GM19438 (cell line): ENCODE measurements around the gene NEURL1.
"Not testable (repeated sequence)": the region's sequence is repeated elsewhere in the genome, so short reads cannot be mapped to it uniquely, and the experiment has no call there.

Experiments
- ATAC-seq: cut with Tn5 transposase; IDR thresholded peaks from one replicate; pipeline ENCODE4 v1.9.1; 2021; ENCODE audit warnings: low read depth; ENCODE audit not compliant: unreplicated experiment

Gene NEURL1

GRCh38 chr10:103492655-103493261 is 747 bp upstream of the NEURL1 start:
- ATAC-seq, result no peak

GRCh38 chr10:103493916-103494877 is 692 bp downstream of the NEURL1 start:
- ATAC-seq, result no peak

- no peak for ATAC-seq
Observed at GRCh38 chr10:103495321-103495720, 1.8 kb downstream of the NEURL1 start.

DNA sequence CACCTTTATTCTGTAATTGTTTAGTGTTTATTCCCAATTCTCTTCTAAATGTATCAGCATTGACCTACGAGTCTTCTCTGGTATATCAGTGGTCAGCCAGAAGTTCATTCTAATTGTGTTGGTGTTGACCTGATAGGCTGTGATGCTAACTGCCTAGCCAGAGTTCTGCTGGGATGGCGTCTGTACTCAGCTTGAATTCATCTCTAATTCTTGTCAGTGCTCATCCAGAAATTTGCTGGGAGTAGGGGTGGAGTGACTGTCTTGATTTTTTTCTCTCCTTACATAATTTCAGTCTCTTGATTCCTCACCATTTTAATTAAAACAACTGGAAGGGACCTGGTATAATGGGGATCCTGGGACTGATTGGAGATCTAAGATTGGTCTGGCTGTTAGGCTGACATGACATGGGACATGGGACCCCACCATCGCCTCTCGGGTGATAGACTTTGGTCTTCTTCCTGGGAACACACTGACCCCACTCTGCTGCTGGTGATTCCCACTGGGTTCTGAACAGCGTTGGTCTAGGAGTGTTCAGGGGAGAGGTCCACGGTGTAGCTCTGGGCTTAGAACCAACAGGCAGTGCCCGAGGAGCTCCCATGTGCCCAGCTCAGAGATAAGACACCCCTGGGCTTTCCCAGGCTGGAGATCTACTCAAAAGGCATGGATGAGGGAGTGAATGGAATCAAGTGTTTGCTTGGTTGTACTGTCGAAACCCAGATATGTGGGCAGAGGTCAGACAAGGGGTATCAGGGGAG is 3.8 kb downstream of the NEURL1 start:
- ATAC-seq, result no peak

GRCh38 chr10:103498936-103499638 is 5.6 kb downstream of the NEURL1 start:
- ATAC-seq, result no peak

DNA sequence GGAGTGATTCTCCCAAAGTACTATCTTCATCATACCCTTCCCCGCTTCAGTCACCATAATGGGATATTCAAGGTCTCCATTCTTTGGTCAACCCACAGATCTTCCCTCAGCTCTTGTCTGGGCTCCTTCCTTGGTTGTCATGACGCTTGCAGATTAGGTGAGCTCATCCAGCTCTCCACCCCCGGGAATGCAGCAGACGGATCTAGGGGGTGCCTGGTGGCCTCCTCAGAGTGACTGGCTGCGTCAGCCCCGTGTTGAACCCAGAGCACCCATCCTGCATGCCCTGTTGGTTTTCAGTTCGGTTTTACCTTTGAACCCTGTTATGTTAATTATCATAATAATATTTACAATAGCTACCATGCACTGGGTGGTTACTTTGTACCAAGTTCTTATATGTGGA is 6.4 kb downstream of the NEURL1 start:
- ATAC-seq, result no peak

DNA sequence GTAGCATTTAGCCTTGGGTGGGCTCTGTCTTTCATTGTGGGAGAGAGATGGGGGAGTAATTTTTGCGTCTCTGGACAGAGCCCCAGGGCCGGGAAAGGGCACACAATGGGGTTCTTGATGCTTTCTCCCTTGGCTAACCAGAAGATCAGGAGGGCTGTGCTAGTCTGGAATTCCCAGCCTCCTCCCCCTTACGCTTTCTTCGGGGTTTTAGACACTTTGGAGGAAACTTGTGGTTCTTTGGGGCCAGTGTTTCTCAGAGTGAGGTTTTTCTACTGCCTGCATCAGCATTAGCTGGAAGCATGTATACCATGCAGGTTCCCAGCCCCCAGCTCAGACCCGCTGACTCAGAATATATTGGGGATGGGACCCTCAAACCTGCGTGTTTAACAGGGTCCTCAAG is 7.0 kb downstream of the NEURL1 start:
- no peak for ATAC-seq

DNA sequence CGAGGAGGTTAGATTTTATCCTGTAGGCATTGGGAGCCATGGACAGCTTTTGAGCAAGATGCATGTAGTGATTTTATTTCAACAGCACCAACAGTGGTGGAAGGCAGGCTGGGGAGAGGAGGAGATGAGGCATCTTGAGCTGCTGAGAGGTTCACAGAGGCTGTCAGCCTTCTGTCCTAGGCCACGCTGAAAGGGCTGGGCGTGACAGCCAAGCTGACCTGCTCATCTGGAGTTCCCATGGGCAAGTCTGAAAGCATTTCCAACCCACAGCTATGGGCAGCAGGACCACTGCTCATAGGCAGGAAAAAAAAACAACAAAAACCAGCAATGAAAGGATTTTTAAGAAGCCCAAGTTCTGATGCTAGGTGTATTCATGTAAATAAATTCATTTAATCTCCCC is 7.7 kb downstream of the NEURL1 start:
- no peak for ATAC-seq

GRCh38 chr10:103502849-103503660 is 9.6 kb downstream of the NEURL1 start:
- no peak for ATAC-seq

- ATAC-seq, result not testable (repeated sequence)
Observed at GRCh38 chr10:103503777-103504176, 10.3 kb downstream of the NEURL1 start.

DNA sequence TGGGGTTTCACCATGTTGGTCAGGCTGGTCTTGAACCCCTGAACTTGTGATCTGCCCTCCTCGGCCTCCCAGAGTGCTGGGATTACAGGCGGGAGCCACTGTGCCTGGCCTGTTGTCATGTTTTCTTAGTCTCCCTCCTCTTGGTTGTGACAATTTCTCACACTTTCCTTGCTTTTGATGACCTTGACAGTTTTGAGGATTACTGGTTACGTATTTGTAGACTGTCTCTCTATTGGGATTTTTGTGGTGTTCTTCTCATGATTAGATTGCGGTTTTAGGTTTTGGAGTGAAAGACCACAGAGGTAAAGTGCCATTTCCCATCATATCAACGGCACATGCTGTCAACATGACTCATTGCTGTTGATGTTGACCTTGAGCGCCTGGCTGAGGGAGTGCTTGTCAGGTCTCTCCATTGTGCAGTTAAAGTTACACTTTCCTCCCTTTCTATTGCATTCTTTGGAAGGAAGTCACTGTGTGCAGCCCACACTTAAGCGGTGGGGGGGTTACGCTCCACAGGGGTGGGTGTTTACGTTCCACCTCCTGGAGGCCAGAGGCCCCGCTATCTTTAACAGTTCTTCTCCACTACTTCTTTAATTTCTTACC is 10.8 kb downstream of the NEURL1 start:
- ATAC-seq, result no peak

DNA sequence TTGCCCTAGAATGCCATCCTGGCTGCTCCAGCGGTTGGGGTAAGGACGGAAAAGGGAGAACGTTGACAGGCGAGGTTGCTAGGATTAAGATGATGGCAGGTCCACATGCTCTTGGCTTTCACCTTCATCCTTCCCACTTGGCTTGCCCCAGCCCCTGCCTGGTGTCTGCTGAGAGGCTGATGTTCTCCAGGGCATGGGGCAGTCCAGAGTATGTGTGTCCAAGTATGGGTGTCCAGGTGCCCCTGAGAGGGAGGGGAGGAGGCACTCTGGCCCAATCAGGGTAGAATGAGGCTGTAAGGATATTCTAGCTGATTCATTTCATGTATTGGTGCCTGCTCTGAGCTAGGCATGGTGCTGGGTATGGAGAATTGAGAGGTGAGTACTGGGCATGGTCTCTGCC is 12.6 kb downstream of the NEURL1 start:
- ATAC-seq, result no peak

DNA sequence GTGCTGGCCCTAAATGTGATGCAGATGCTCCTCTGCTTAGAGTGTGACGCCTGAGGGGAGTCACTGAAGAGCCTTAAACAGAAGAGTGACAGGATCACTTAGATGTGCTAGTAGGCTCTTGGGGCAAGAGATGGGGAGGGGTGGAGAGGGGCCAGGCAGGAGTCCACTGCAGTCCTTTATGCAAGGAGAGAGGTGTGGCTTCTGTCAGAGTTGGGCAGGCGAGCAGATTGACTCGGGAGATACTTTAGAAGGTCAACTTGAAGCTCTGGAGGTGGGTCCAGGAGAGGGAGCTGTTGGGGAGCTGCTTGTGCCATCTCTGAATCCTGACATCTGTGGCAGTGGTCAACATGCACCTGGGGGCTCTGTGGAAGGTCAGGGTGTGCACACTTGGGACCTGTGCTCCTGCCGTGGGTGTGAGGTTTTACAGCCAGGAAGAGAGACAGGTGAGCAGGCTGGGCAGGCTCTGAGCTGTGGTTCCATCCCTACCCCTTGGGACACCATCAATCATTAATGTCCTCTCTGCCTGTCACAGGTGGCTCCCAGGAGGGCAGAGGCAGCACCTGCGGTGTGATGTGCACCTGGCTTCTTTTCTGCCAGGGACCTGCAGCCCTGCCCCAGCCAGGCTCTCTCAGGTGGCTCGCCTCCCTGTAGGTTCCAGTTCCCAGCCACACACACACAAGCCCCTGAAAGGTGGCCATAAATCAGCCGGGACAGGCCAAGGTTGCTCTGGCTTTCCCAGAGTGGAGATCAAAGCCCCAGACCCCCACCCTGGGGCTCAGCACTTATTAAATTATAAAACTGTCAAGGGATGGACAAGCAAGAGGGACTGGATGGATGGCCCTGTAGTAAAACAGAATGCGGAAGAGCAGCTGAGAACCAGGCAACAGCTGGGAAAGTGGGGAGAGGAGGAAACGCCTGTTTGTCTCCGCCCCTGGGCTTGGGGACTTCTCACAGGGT is 14.0 kb downstream of the NEURL1 start:
- no peak for ATAC-seq

DNA sequence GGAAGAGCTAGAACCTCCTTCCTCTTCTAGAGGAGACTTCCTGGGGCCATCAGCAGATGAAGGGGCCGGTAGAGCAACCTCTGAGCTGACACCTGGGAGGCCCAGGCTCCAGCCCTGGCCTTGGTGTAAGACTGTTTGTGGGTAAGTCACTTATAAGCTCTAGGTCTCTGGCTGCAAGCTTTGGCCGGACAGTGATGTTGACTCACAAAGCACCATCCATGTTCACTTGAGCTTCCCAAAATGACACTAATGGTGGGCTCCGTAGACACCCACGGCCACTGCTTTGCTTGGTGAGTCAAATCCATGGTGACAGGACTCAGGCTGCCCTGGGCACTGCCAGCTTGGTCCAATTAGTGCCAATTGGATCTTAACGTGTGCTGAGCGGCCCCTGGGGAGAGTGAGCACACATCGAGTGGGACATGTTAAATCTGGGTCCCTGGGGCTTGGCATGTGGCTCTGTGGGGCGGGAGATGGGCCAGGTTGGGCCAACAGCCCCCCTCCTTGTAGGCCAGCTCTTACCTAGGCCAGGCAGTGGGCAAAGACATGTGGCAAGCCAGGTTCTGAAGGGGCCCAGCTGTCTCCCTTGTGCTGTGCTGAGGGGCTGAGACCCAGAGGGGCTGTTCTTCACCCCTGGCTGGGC is 16.7 kb downstream of the NEURL1 start:
- no peak for ATAC-seq

- no peak for ATAC-seq
Observed at GRCh38 chr10:103510791-103511752, 17.6 kb downstream of the NEURL1 start.

DNA sequence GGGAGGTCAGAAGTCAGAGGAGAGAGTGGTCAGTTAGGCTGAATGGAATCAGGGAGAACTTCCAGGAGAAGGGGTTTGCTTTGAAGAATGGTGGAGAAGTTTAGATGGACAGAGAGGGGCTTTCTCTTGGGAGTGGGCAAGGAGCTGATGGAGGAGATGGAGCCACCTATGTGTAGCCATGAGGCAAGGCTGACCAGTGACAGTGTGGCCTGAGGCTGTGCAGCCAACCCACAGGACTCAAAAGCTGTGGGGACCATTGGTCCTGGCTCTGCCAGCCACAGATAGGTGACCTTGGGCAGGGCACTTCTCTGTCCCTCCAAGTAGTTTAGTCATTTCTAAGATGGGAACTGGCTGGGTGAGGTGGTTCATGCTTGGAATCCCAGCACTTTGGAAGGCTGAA is 18.7 kb downstream of the NEURL1 start:
- no peak for ATAC-seq
